Transverse colon (tissue), 4 donors: ENCODE data around the gene CREB3L4. TPM values are rescaled to one million over a fixed set of nuclear protein-coding genes. Genes with fewer than 3 reads are reported as not detected.
A peak's percentile ranks its signal among the peaks of the same experiment; 100 is the strongest.

Experiments
- DNase-seq: peaks from one replicate; pipeline ENCODE4 v3.0.0-alpha.2; 2019
- H3K27ac ChIP-seq, 4 donors: fragments of 200-600 bp; sonication (generic); 2 replicates each; pipeline ENCODE4 v1.5.1; 2016 to 2018; ENCODE audit warnings: inconsistent platforms in 4 of 4
- H3K27me3 ChIP-seq: fragments of 200-600 bp; sonication (generic); 2 replicates; pipeline ENCODE4 v1.5.1; 2017; ENCODE audit warnings: inconsistent platforms
- H3K36me3 ChIP-seq, 4 donors: fragments of 200-600 bp; sonication (generic); 2 replicates each; pipeline ENCODE4 v1.5.1; 2017 to 2019; ENCODE audit warnings: inconsistent platforms in 4 of 4
- H3K4me1 ChIP-seq, 4 donors: fragments of 200-600 bp; sonication (generic); 2 replicates each; pipeline ENCODE4 v1.5.1; 2017 to 2020; ENCODE audit warnings: inconsistent platforms in 4 of 4
- H3K4me3 ChIP-seq, 4 donors: fragments of 200-600 bp; sonication (generic); 1 replicate in 1 of 4; 2 replicates in 3 of 4; pipeline versions ENCODE4 v1.5.1 to v1.6.1; 2017 to 2019; ENCODE audit warnings: inconsistent platforms in 4 of 4
- H3K9me3 ChIP-seq, 2 donors: fragments of 200-600 bp; sonication (generic); 2 replicates each; pipeline ENCODE4 v1.5.1; 2017 to 2019; ENCODE audit warnings: inconsistent platforms in 2 of 2
- CTCF ChIP-seq, 5 experiments: fragments of 200-600 bp in 3 of 5; fragments of 450-650 bp in 2 of 5; sonication (generic) in 3 of 5; IDR thresholded peaks; 1 replicate in 2 of 5; 2 replicates in 3 of 5; pipeline ENCODE4 v1.5.1; 2016 to 2017; ENCODE audit warnings: antibody characterized with exemption in 5 of 5, inconsistent platforms in 3 of 5, mild to moderate bottlenecking in 2 of 5, moderate library complexity in 1 of 5
- EP300 ChIP-seq: sonication (generic); formaldehyde crosslinking; IDR thresholded peaks from one replicate; pipeline ENCODE4 v1.6.1; 2017; ENCODE audit warnings: antibody characterized with exemption, low read depth
- POLR2A ChIP-seq: fragments of 450-650 bp; IDR thresholded peaks from one replicate; pipeline ENCODE4 v1.6.1; 2016; ENCODE audit warnings: antibody characterized with exemption, mild to moderate bottlenecking, moderate library complexity
- POLR2AphosphoS5 ChIP-seq, 3 donors: sonication (generic); formaldehyde crosslinking; IDR thresholded peaks; one replicate each; pipeline ENCODE4 v1.6.1; 2016; ENCODE audit warnings: antibody characterized with exemption in 3 of 3
- WGBS, 2 donors: methylation state at CpG; one replicate each; pipeline ENCODE4 v1.1.5; 2018; ENCODE audit warnings: low coverage in 1 of 2; 5-methylcytosine and 5-hydroxymethylcytosine counted together
- in situ Hi-C, 4 donors: fragments of 200-750 bp; cut with MboI; loops; one replicate each; pipeline versions ENCODE4 v1.15.0 to v1.15.1; 2017; ENCODE audit warnings: low sequenced_read_pairs in 3 of 4, low pct_ligation_motif_present in 1 of 4, low pct_unique_long_range_greater_than_20kb in 1 of 4
- intact Hi-C: fragments of 100-400 bp; cut with DNase I; formaldehyde crosslinking; loops from one replicate; pipeline ENCODE4 v1.15.1; 2023; ENCODE audit warnings: low total_unique reads
- total RNA-seq, 4 donors: library from RNA; depleted of rRNA; stranded (reverse); fragments of >200 nt; gene quantifications; one replicate each; pipeline ENCODE4 v1.1.0, GENCODE V29; 2016

The CREB3L4 gene
- 10 to 100 TPM in 2 of 4 donors, 1 to 10 TPM in 2; 2.2 to 18.7 (median 11.6) TPM for total RNA-seq

- peak; percentile 94 to 98 (median 97) for TF ChIP-seq POLR2AphosphoS5 (IDR thresholded peaks at IDR 0.05)
- TF ChIP-seq POLR2A = peak; percentile 94
- peak; percentile 15 to 29 (median 24) for TF ChIP-seq CTCF (IDR thresholded peaks at IDR 0.05)
- no peak for TF ChIP-seq EP300
- H3K4me1 ChIP-seq = peaks cover 12 to 42% (median 32%) of the 10 kb centered on the region in 4 donors
- peak within 1 kb of the TSS; percentile 88 to 96 (median 96) for H3K27ac ChIP-seq
- intact Hi-C loops = no loop called here
- H3K4me3 ChIP-seq = peak within 1 kb of the TSS; percentile 53 to 58 (median 56)
- no peaks in the 10 kb centered on the region for H3K9me3 ChIP-seq
- in situ Hi-C loops = loop anchor here in 1 of 4 donors (25.0 kb wide), 1 partner anchor 305 kb away; the partner anchor contains the start of genes ILF2 and SNAPIN
- H3K27me3 ChIP-seq = no peaks in the 10 kb centered on the region
- peak; percentile 92 for DNase-seq
- H3K36me3 ChIP-seq = no peaks in the 10 kb centered on the region
- 0% methylated on average over 13 to 48 of the region's 60 CpGs for WGBS, 2 donors
Observed at GRCh38 chr1:153967107-153967999, at the start of gene CREB3L4. Gene CREB3L4, plus strand, starts transcription at chr1:153967902. Its CDS starts 624 bp downstream, at chr1:153968526.

- no peaks in the 10 kb centered on the region for H3K27me3 ChIP-seq
- WGBS, 2 donors = 46 to 49% methylated on average over 2 to 4 of the region's 4 CpGs
- no peaks in the 10 kb centered on the region for H3K36me3 ChIP-seq
- peak overlapping the region in 3 of 4 donors; percentile 7 to 46 (median 16) for H3K27ac ChIP-seq
- intact Hi-C loops (no loop called here), in situ Hi-C loops (loop anchor here in 1 of 4 donors (25.0 kb wide), 1 partner anchor 108 kb away; no protein-coding TSS in a partner anchor)
- no peak for TF ChIP-seq EP300
- TF ChIP-seq CTCF (IDR thresholded peaks at IDR 0.05) = peak in 1 of 5 experiments; percentile 13
- H3K4me1 ChIP-seq = peaks cover 11 to 45% (median 30%) of the 10 kb centered on the region in 4 donors
- no peak overlapping the region for H3K4me3 ChIP-seq
- H3K9me3 ChIP-seq = no peaks in the 10 kb centered on the region
- DNase-seq = no peak
Observed at GRCh38 chr1:153919876-153920852, 47.5 kb upstream of the CREB3L4 start.

GRCh38 chr1:153921080-153921802 lies 46.5 kb upstream of the CREB3L4 start:
- Histone ChIP-seq H3K4me3 (peak overlapping the region; percentile 86 to 97 (median 90)), H3K4me1 (peaks cover 11 to 45% (median 30%) of the 10 kb centered on the region in 4 donors), H3K9me3 (no peaks in the 10 kb centered on the region), H3K27me3 (no peaks in the 10 kb centered on the region), H3K27ac (peak overlapping the region; percentile 95 to 99 (median 96)), H3K36me3 (no peaks in the 10 kb centered on the region)
- no peak for DNase-seq
- 28 to 51% methylated on average over 3 of the region's 3 CpGs for whole genome bisulfite sequencing, 2 donors
- in situ Hi-C loops = loop anchor here in 1 of 4 donors (25.0 kb wide), 1 partner anchor 109 kb away; no protein-coding TSS in a partner anchor
- intact Hi-C loops = no loop called here
- TF ChIP-seq POLR2A (no peak), EP300 (no peak), POLR2AphosphoS5 (IDR thresholded peaks at IDR 0.05) (no peak), CTCF (IDR thresholded peaks at IDR 0.05) (no peak)
